ENCODE data around the gene GRB14. TPM values are rescaled to one million over a fixed set of nuclear protein-coding genes. Genes with fewer than 3 reads are reported as not detected.

GRB14 gene
- total and polyA plus RNA-seq, 2 of the 13 experiments (the other 11 are each of a cell fraction or from before 2014, with no cell fraction given), result 4.6 to 5.8 TPM

- DNase-seq (ENCODE audit: low spot score), result no peak
- CTCF ChIA-PET (ENCODE audit: low intra/inter-chr PET ratio, low total read pairs), result no interaction called here
- no peak for ATAC-seq
- Histone ChIP-seq H3K27ac (ENCODE audit: extremely low read length, insufficient read depth, low read length) (no peak overlapping the region), H3K4me1 (ENCODE audit: insufficient read depth, low read length) (no peaks in the 10 kb centered on the region), H2AFZ (ENCODE audit: low read length) (no peak overlapping the region), H3K9ac (ENCODE audit: insufficient read depth, low read depth, low read length) (no peak overlapping the region), H4K20me1 (ENCODE audit: insufficient read depth, low read length) (no peaks in the 10 kb centered on the region), H3K4me3 (replicated peaks in 1 of 3; ENCODE audit: insufficient read depth in 1 of 3, low read depth in 2 of 3, low read length in 3 of 3) (no peak overlapping the region), H3K27me3 (ENCODE audit: control insufficient read depth in 1 of 2, insufficient read depth in 2 of 2, low read length in 2 of 2) (no peaks in the 10 kb centered on the region), H3K79me2 (ENCODE audit: insufficient read depth, low read length) (no peaks in the 10 kb centered on the region), H3K36me3 (replicated peaks in 1 of 2; ENCODE audit: control insufficient read depth in 1 of 2, insufficient read depth in 2 of 2, low read length in 2 of 2) (no peaks in the 10 kb centered on the region), H3K9me3 (ENCODE audit: low read length) (no peaks in the 10 kb centered on the region), H3K4me2 (ENCODE audit: low read depth, low read length) (no peak overlapping the region)
- no peak for TF ChIP-seq NR2F6 (IDR thresholded peaks at IDR 0.05)
- TF ChIP-seq NR2F6 (CRISPR knock-in tag; IDR thresholded peaks at IDR 0.05), result no peak
- TF ChIP-seq ZSCAN29 (CRISPR knock-in tag; conservative IDR thresholded peaks at IDR 0.05), result no peak
- TF ChIP-seq ZBTB25 (CRISPR knock-in tag; IDR thresholded peaks at IDR 0.05), result no peak
- TF ChIP-seq ZNF773 (CRISPR knock-in tag; IDR thresholded peaks at IDR 0.05; ENCODE audit: borderline replicate concordance), result no peak
- TF ChIP-seq GABPA (IDR thresholded peaks at IDR 0.05; ENCODE audit: low read depth, low read length), result no peak
- no peak for TF ChIP-seq GABPA (CRISPR knock-in tag; IDR thresholded peaks at IDR 0.05; ENCODE audit: low read depth)
- TF ChIP-seq ZNF619 (CRISPR knock-in tag; IDR thresholded peaks at IDR 0.05), result no peak
- POLR2A ChIA-PET, result no interaction called here
- BruUV-seq (replicated peaks), result no TSS peak
- FAIRE-seq, result no peak
- intact Hi-C loops (cut with micrococcal nuclease; ENCODE audit: unreplicated experiment), result no loop called here
- in situ Hi-C loops (cut with HindIII; ENCODE audit: extremely low pct_ligation_motif_present, low pct_unique_long_range_greater_than_20kb), result no loop called here
These were observed 48.0 kb upstream of the GRB14 start for GRCh38 chr2:164669291-164669690.

GRCh38 chr2:164667566-164667965 lies 46.3 kb upstream of the GRB14 start:
- Histone ChIP-seq H3K9me3 (ENCODE audit: low read length) (no peaks in the 10 kb centered on the region), H3K4me1 (ENCODE audit: insufficient read depth, low read length) (no peaks in the 10 kb centered on the region), H3K36me3 (replicated peaks in 1 of 2; ENCODE audit: control insufficient read depth in 1 of 2, insufficient read depth in 2 of 2, low read length in 2 of 2) (no peaks in the 10 kb centered on the region), H3K79me2 (ENCODE audit: insufficient read depth, low read length) (no peaks in the 10 kb centered on the region), H3K4me3 (replicated peaks in 1 of 3; ENCODE audit: insufficient read depth in 1 of 3, low read depth in 2 of 3, low read length in 3 of 3) (no peak overlapping the region), H3K4me2 (ENCODE audit: low read depth, low read length) (no peak overlapping the region), H2AFZ (ENCODE audit: low read length) (no peak overlapping the region), H4K20me1 (ENCODE audit: insufficient read depth, low read length) (no peaks in the 10 kb centered on the region), H3K27me3 (ENCODE audit: control insufficient read depth in 1 of 2, insufficient read depth in 2 of 2, low read length in 2 of 2) (no peaks in the 10 kb centered on the region), H3K27ac (ENCODE audit: extremely low read length, insufficient read depth, low read length) (no peak overlapping the region), H3K9ac (ENCODE audit: insufficient read depth, low read depth, low read length) (no peak overlapping the region)
- FAIRE-seq (no peak), ATAC-seq (no peak; the same call in 2 of the 3 replicates), DNase-seq (ENCODE audit: low spot score) (no peak)
- in situ Hi-C loops (cut with HindIII; ENCODE audit: extremely low pct_ligation_motif_present, low pct_unique_long_range_greater_than_20kb), result no loop called here
- CTCF ChIA-PET (ENCODE audit: low intra/inter-chr PET ratio, low total read pairs), result no interaction called here
- BruUV-seq (replicated peaks), result no TSS peak
- WGBS (ENCODE audit: low lambda C conversion rate), result 97% methylated on average over 2 of the region's 2 CpGs
- POLR2A ChIA-PET, result no interaction called here
- intact Hi-C loops (cut with micrococcal nuclease; ENCODE audit: unreplicated experiment), result no loop called here
- TF ChIP-seq CC2D1A (CRISPR knock-in tag; IDR thresholded peaks at IDR 0.05) (no peak), FIP1L1 (IDR thresholded peaks at IDR 0.05; ENCODE audit: borderline replicate concordance, insufficient read depth, low read depth, low read length) (no peak), CHD2 (IDR thresholded peaks at IDR 0.05; ENCODE audit: low read depth, low read length) (no peak), SMAD1 (CRISPR knock-in tag; IDR thresholded peaks at IDR 0.05; ENCODE audit: borderline replicate concordance, low read depth) (no peak), RCOR2 (CRISPR knock-in tag; IDR thresholded peaks at IDR 0.05) (no peak), NFE2L2 (IDR thresholded peaks at IDR 0.05; ENCODE audit: low read length) (no peak), ZGPAT (CRISPR knock-in tag; IDR thresholded peaks at IDR 0.05) (no peak), ZNF841 (CRISPR knock-in tag; IDR thresholded peaks at IDR 0.05; ENCODE audit: borderline replicate concordance) (no peak), ATF6 (CRISPR knock-in tag; conservative IDR thresholded peaks at IDR 0.05) (no peak)
